Ascending aorta (tissue), 2 donors: ENCODE results near the gene JCAD. TPM values are rescaled to one million over a fixed set of nuclear protein-coding genes. Genes with fewer than 3 reads are reported as not detected.

Experiments used
- DNase-seq, 2 donors: peaks; one replicate each; pipeline ENCODE4 v3.0.0-alpha.2; 2019; ENCODE audit warnings: low spot score in 2 of 2
- H3K27ac ChIP-seq, 2 donors: fragments of 200-600 bp; sonication (generic); one replicate each; pipeline ENCODE4 v1.5.1; 2016 to 2017; ENCODE audit warnings: mild to moderate bottlenecking in 1 of 2
- H3K27me3 ChIP-seq: fragments of 200-600 bp; sonication (generic); one replicate; pipeline ENCODE4 v1.5.1; 2017
- H3K36me3 ChIP-seq, 2 donors: fragments of 200-600 bp; sonication (generic); one replicate each; pipeline ENCODE4 v1.5.1; 2016
- H3K4me1 ChIP-seq, 2 donors: fragments of 200-600 bp; sonication (generic); one replicate each; pipeline ENCODE4 v1.5.1; 2016 to 2017; ENCODE audit warnings: mild to moderate bottlenecking in 1 of 2
- H3K4me3 ChIP-seq, 2 donors: fragments of 200-600 bp; sonication (generic); one replicate each; pipeline ENCODE4 v1.5.1; 2016 to 2017; ENCODE audit warnings: mild to moderate bottlenecking in 1 of 2
- H3K9me3 ChIP-seq, 2 donors: fragments of 200-600 bp; sonication (generic); one replicate each; pipeline ENCODE4 v1.5.1; 2016
- CTCF ChIP-seq, 3 experiments: fragments of 200-600 bp in 2 of 3; fragments of 450-650 bp in 1 of 3; sonication (generic) in 2 of 3; IDR thresholded peaks; one replicate each; pipeline ENCODE4 v1.5.1; 2016 to 2019; ENCODE audit warnings: antibody characterized with exemption in 3 of 3, mild to moderate bottlenecking in 1 of 3, moderate library complexity in 1 of 3
- intact Hi-C: fragments of 100-400 bp; cut with DNase I; formaldehyde crosslinking; loops from one replicate; pipeline ENCODE4 v1.15.1; 2023
- total RNA-seq: library from RNA; depleted of rRNA; stranded (reverse); fragments of >200 nt; gene quantifications from one replicate; pipeline ENCODE4 v1.1.0, GENCODE V29; 2016

JCAD gene
- total RNA-seq, 1 donor from 2014 or later = 82.8 TPM

- intact Hi-C loops = loop anchor here (10.0 kb wide), 1 partner anchor 183 kb away; no protein-coding TSS in a partner anchor
- H3K36me3 ChIP-seq = no peaks in the 10 kb centered on the region
- DNase-seq = no peak
- no peak overlapping the region for H3K4me3 ChIP-seq
- peaks cover 3 to 15% of the 10 kb centered on the region in 2 donors for H3K4me1 ChIP-seq
- no peak for TF ChIP-seq CTCF (IDR thresholded peaks at IDR 0.05)
- H3K9me3 ChIP-seq = no peaks in the 10 kb centered on the region
- H3K27ac ChIP-seq = no peak overlapping the region
- no peaks in the 10 kb centered on the region for H3K27me3 ChIP-seq
Observed at GRCh38 chr10:30062090-30062489, 2.7 kb upstream of the JCAD start.

GRCh38 chr10:30058570-30059132 lies 735 bp downstream of the JCAD start:
- Histone ChIP-seq H3K4me3 (peak overlapping the region; percentile 79 to 93), H3K27ac (peak overlapping the region; percentile 94 to 95), H3K9me3 (no peaks in the 10 kb centered on the region), H3K4me1 (peaks cover 3 to 20% of the 10 kb centered on the region in 2 donors), H3K27me3 (no peaks in the 10 kb centered on the region), H3K36me3 (no peaks in the 10 kb centered on the region)
- intact Hi-C loops = loop anchor here (2.0 to 5.0 kb wide), 2 partner anchors 40 to 129 kb away; no protein-coding TSS in a partner anchor
- no peak for TF ChIP-seq CTCF (IDR thresholded peaks at IDR 0.05)
- DNase-seq = peak in 1 of 2 donors; percentile 61

- Histone ChIP-seq H3K36me3 (no peaks in the 10 kb centered on the region), H3K4me1 (peaks cover 3 to 17% of the 10 kb centered on the region in 2 donors)
Observed at GRCh38 chr10:30057894-30058556, 1.4 kb downstream of the JCAD start.

GRCh38 chr10:30057421-30057841 lies 2.0 kb downstream of the JCAD start:
- Histone ChIP-seq H3K9me3 (no peaks in the 10 kb centered on the region), H3K36me3 (no peaks in the 10 kb centered on the region), H3K27me3 (no peaks in the 10 kb centered on the region), H3K27ac (peak overlapping the region; percentile 94 to 95), H3K4me3 (peak overlapping the region; percentile 79 to 93), H3K4me1 (peaks cover 3 to 13% of the 10 kb centered on the region in 2 donors)
- TF ChIP-seq CTCF (IDR thresholded peaks at IDR 0.05) = no peak
- DNase-seq = peak in 1 of 2 donors; percentile 58
- intact Hi-C loops = loop anchor here (5.0 kb wide), 1 partner anchor 130 kb away; no protein-coding TSS in a partner anchor

More at GRCh38 chr10:30057894-30058556, 1.4 kb downstream of the JCAD start:
- peak overlapping the region; percentile 79 to 93 for H3K4me3 ChIP-seq
- H3K27me3 ChIP-seq = no peaks in the 10 kb centered on the region
- H3K9me3 ChIP-seq = no peaks in the 10 kb centered on the region
- peak in 1 of 2 donors; percentile 61 for DNase-seq
- TF ChIP-seq CTCF (IDR thresholded peaks at IDR 0.05) = no peak
- intact Hi-C loops = loop anchor here (2.0 to 5.0 kb wide), 2 partner anchors 39 to 129 kb away; no protein-coding TSS in a partner anchor
- peak overlapping the region; percentile 94 to 95 for H3K27ac ChIP-seq

GRCh38 chr10:30056767-30057355 lies 2.5 kb downstream of the JCAD start:
- Histone ChIP-seq H3K27ac (peak overlapping the region; percentile 94 to 95), H3K4me1 (peaks cover 3 to 12% of the 10 kb centered on the region in 2 donors), H3K36me3 (no peaks in the 10 kb centered on the region), H3K4me3 (peak overlapping the region; percentile 79 to 93), H3K27me3 (no peaks in the 10 kb centered on the region), H3K9me3 (no peaks in the 10 kb centered on the region)
- peak in 1 of 2 donors; percentile 50 for DNase-seq
- intact Hi-C loops = loop anchor here (5.0 kb wide), 1 partner anchor 130 kb away; no protein-coding TSS in a partner anchor
- TF ChIP-seq CTCF (IDR thresholded peaks at IDR 0.05) = no peak
